ENCODE measurements around the gene INHA.

GRCh38 chr2:219543596-219544358 lies 28.3 kb upstream of the INHA start, which contains the start of the genes CHPF and TMEM198:
- TF ChIP-seq, protein P1, sequence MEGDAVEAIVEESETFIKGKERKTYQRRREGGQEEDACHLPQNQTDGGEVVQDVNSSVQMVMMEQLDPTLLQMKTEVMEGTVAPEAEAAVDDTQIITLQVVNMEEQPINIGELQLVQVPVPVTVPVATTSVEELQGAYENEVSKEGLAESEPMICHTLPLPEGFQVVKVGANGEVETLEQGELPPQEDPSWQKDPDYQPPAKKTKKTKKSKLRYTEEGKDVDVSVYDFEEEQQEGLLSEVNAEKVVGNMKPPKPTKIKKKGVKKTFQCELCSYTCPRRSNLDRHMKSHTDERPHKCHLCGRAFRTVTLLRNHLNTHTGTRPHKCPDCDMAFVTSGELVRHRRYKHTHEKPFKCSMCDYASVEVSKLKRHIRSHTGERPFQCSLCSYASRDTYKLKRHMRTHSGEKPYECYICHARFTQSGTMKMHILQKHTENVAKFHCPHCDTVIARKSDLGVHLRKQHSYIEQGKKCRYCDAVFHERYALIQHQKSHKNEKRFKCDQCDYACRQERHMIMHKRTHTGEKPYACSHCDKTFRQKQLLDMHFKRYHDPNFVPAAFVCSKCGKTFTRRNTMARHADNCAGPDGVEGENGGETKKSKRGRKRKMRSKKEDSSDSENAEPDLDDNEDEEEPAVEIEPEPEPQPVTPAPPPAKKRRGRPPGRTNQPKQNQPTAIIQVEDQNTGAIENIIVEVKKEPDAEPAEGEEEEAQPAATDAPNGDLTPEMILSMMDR (IDR thresholded peaks at IDR 0.05; ENCODE audit: insufficient read depth, low read depth, low read length), result no peak
- no peak for TF ChIP-seq EZH2 (IDR thresholded peaks at IDR 0.05; ENCODE audit: insufficient read depth, low read length)

Data from astrocyte (in vitro differentiated cells and primary cell).